Fibroblast of skin of abdomen (primary cell): Measurements from ENCODE around the gene ASXL2.
"Not testable (repeated sequence)": the region's sequence is repeated elsewhere in the genome, so short reads cannot be mapped to it uniquely, and the experiment has no call there.

Experiments used
- DNase-seq: peaks from one replicate; pipeline ENCODE4 v3.0.0-alpha.2; 2013

ASXL2 gene

GRCh38 chr2:25728559-25728958 lies 149.7 kb downstream of the ASXL2 start:
- no peak for DNase-seq

DNA sequence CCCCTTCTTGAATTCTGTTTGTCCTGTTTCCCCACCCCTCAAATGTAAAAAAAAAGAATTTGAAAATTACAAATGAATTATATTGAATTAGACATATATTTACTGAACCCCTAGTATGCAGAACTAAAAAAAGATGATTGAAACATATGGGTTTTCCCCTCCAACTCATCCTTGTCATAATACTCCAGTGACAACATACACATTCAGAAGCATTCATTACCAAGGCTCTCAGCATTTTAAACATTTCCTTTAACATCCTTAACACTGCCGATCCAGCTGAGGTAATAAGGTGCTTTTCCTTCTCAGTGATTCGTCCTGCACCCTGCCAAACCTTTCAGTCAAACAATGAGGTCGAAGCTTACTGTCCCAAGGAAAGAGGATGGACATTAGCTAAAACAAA lies 151.8 kb downstream of the ASXL2 start:
- DNase-seq, result no peak

DNA sequence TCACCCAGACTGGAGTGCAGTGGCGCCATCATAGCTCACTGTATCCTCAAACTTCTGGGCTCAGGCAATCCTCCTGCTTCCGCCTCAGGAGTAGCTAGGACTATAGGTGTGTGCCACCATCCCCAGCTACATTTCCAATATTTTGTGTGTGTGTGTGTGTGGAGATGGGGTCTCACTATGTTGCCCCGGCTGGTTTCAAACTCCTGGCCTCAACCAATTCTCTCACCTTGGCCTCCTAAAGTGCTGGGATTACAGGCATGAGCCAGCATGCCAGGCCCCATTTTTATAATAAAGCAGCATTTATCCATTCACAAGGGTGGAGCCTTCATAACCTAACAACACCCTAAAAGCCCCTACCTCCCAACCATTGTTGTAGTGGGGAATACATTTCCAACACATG lies 152.4 kb downstream of the ASXL2 start:
- no peak for DNase-seq

DNA sequence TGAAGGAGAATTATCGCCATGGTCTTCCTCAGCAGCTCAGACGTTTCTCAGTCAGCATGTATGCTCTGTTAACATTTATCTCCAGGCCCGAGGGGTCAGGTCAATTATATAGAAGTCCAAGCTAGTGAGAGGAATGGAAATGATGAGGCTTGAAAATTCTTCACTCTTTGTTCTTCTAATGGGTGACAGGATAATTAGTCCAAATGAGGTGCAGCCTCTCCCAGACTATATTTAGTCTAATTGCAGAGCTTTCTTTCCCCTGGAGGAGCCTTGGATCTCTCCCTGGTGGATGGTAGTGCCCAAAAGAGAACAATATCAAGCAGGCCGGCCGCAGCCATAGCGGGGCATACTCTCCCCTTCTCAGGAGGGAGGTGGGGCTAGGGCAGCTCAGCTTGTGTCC lies 153.5 kb downstream of the ASXL2 start:
- no peak for DNase-seq

DNA sequence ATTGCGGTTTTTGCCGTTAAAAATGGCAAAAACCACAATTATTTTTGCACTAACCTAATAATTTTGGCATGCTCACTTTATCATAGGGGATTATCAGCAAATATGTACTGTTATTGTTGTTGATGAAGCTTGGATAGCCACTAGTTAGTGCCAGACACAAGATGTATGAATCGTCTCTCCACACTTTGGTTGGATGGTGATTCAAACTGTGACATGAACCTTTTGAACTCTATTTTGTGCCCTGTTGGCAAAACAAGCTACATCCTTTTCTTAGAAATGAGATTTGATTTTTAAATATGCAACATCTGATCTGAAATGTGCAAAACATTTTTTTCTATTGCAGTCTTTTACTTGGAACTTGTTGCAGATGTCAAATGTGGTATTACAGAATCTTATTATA lies 156.1 kb downstream of the ASXL2 start:
- DNase-seq, result no peak

GRCh38 chr2:25720575-25720974 lies 157.7 kb downstream of the ASXL2 start:
- no peak for DNase-seq

- peak; percentile 9 for DNase-seq
Observed at GRCh38 chr2:25714740-25715139, 163.5 kb downstream of the ASXL2 start.

DNA sequence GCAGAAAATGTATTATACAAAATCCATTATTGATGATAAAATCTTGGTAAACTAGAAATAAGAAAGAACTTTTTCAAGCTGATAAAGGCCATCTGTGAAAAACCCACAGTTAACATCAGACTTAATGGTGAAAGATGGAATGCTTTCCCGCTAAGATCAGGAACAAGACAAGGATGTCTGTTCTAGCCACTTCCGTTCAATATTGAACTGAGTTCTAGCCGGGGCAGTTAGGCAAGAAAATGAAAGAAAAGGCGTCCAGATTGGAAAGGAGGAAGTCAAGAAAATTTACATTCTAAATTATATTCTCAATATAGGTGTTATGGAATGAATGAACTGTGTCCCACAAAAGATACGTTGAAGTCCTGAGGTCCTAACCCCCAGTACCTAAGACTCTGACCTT lies 165.8 kb downstream of the ASXL2 start:
- DNase-seq, result no peak

DNA sequence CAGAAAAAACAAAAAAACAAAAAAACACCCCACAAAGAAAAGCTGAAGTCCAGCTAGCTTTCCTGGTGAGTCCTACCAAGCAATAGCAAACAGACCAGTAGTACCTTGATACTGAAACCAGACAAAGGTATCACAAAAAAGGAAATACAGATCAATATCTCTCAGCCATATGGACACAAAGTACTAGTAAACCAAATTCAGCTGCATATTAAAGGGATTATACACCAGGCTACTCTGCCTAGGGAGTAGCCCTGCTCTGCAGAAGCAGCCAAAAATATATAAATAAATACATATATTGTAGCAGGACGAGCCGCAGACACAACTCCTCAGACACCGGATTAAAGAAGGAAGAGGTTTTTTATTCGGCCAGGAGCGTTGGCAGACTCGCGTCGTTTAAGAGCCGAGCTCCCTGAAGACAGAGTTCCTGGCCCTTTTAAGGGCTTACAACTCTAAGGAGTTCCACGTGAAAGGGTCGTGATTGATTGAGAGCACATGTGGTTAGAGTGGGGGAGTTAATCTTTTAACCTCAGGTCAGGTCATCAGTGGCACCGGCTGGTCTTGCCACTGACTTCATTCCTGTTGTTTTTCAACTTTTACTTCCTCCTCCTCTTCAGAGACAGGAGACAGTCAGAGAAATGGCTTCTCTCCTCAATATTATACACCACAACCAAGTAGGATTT lies 166.5 kb downstream of the ASXL2 start:
- DNase-seq, result no peak

- DNase-seq, result no peak
Observed at GRCh38 chr2:25710750-25711149, 167.5 kb downstream of the ASXL2 start.

DNA sequence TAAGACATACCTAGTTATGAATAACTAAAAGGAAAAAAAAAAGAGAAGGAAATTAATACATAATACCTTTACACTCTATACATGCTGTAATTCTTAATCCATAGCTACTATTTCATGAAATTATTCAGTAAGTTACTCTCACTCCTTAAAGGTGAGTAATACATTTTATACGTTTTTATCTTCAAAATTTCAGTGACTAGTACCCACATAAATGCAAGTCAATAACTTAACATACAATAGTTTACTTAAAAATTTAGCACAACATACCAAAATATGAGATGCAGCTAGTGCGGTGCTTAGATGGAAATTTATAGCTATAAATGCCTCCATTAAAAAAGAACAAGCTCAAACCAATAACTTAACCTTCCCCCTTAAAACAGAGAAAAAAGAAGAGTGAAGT lies 168.9 kb downstream of the ASXL2 start:
- no peak for DNase-seq

DNA sequence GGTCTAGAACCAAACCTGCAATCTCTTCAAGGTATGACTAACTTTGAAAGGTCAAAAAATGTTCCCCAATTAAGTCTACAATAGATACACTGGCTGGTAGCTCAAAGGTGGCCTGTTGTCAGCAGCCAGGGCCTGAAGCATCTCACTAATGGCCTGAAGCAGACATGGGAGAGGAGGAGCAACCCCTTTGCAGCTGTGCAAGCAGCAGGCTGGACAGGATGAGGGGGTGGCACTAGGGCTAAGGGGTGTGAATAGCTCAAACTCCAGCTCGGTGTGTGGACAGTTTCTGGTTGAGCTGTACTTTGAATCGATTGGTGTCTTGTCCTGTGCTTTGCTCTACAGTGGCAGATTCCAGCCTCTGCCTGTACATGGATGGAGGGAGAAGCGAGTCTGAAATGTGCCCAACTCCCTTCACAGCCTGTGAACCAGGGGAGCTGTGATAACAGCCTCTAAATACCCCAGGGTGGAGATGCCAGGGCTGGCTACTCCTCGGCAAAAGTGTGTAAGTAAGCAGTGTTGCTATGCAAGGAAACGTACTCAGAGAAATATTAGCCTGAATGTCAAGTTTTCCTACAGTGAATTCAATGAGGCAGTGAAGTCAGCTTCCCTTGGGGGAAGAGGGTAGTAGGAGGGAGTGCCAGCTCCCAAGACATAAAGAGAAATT lies 170.2 kb downstream of the ASXL2 start:
- DNase-seq, result no peak

GRCh38 chr2:25705575-25705974 lies 172.7 kb downstream of the ASXL2 start:
- DNase-seq, result not testable (repeated sequence)

GRCh38 chr2:25701801-25702200 lies 176.5 kb downstream of the ASXL2 start:
- DNase-seq, result no peak

DNA sequence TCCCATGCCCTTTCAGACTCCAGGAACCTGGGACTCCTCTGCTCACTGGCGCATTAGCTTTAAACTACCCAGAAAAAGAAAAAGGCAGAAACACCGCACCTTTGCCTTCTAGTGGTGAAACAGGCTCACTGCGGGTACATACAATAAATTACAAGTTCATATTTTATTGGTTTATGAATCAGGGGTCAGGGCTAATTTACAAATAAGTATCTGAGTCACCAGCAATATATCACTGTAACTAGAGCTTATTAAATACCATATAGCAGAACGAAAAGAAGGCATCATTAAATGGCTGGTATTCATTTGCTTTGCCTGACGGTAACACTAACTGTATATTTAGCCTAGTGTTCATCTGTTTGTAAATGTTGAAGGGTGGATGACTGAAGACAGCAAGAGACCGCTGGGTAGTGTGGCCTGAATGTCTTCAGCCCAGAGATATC lies 178.0 kb downstream of the ASXL2 start:
- DNase-seq, result peak; percentile 31

GRCh38 chr2:25699216-25699615 lies 179.1 kb downstream of the ASXL2 start:
- no peak for DNase-seq

DNA sequence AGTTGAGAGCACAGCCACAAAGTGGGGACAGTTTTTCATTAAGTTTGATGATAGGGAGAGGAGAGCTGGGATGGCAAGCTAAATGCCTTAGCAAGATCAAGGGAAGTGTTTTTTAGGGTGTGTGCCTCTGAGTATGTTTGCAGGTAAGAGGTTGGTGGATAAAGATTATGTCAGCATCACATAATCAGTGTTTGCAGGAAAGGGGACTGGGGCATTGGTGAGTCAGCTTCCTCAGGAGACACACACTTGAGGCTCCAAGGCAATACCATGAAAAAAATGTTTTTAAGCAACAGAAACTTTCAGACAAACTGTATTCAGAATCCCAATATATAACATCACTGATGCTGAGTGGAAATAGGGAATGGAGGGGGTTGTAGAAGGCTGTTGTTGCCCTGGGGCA lies 179.5 kb downstream of the ASXL2 start:
- no peak for DNase-seq

GRCh38 chr2:25697559-25698341 lies 180.5 kb downstream of the ASXL2 start:
- DNase-seq, result peak; percentile 4

DNA sequence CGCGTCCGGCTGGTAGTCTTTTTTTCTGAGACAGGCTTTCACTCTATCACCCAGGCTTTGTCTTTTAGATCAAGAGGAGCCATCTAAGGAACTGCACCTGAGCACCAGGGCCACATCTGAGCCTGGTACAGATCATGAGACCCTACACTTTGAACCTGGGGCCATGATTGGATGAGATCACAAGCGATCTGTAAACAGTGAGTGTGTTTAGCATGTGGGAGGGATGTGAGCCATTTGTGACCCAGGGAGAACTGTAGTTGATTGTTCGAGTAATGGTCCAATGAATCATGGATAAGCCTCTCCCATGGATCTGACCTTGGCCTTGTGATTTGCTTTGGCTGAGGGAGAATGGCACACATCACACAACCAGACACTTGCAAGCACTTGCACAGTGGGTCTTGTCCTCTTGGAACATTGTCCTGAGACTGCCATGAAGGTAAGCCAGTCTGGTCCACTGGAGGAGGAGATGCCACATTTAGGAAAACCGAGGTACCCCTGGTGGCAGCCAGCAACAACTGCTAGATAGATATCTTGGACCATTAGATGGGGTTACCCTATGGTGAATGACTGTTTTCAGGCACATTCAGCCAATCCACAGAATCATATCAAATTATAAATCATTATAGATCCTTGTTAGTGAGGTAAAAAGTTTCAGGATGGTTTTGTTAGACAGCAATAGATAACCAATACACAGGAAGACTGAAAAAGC lies 185.4 kb downstream of the ASXL2 start:
- DNase-seq, result no peak

DNA sequence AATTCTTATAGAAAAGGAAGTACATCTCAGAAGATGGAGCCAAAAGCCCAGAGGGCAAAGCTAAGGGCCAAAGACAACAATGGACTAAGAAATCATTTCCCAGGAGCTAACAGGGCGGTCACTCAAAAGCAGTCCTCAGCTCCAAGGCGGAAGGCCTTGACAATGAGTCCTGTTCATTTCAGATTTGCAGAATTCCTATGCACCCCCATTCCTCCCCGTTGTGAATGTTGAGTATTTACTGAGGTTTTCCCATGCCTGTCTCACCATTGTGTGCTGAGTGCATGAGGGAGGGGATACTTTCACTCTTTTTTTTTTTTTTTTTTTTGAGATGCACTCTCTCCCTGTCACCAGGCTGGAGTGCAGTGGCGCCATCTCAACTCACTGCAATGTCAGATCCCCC lies 186.1 kb downstream of the ASXL2 start:
- no peak for DNase-seq

DNA sequence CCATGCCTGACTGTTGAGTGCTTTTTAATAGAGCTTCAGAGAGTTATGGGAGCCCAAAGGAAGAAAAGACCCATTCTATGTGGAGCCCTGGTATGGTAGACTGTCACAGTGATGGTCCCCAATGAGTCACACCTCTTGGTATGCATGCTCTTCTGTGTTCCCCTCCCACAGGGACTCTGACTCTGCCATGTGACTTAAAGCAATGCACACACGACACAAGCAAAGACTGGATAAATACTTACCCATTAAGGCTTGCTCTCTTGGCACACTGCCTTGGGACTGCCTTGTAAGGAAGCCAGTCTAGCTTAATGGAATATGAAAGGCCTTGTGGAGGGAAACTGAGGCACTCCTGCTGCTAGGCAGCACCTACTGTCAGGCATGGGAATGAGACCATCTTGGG lies 188.2 kb downstream of the ASXL2 start:
- DNase-seq, result peak; percentile 17

DNA sequence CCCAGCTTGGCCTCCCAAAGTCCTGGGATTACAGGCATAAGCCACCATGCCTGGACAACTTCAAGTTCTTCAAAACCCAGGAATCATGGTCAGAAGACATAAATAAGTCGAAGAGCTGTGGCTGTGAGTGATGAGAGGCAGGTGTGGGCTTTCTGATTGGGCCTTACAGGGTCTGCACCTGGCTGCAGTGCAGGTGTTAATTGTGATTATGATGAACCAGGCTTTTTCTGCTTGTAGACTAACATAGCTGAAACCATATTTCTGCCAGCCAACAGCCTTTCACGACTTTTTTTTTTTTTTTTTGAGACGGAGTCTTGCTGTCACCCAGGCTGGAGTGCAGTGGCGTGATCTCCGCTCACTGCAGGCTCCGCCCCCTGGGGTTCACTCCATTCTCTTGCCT lies 190.1 kb downstream of the ASXL2 start:
- DNase-seq, result no peak

DNA sequence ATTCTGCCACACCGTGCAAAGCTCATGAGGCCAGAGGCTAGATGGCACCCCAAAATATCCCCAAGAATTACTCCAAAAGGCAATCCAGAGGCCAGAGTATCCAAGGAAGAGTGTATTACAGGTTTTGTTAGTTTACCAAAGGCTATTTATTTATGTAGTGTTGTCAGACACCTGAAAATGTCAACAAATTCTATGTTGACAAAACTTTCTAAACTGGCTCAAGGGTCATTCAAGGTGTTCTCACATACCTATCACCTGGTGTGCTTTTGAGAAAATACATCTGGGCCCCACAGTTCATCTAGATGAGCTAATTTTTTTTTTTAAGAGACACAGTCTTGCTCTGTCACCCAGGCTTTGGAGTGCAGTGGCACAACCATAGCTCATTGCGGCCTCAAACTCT lies 192.5 kb downstream of the ASXL2 start:
- DNase-seq, result no peak
